Right atrium auricular region (tissue), 2 donors: ENCODE measurements around the gene CD58. TPM values are rescaled to one million over a fixed set of nuclear protein-coding genes. Genes with fewer than 3 reads are reported as not detected.
"Not testable (repeated sequence)": the region's sequence is repeated elsewhere in the genome, so short reads cannot be mapped to it uniquely, and the experiment has no call there.

Experiments
- DNase-seq: peaks from one replicate; pipeline ENCODE4 v3.0.0-alpha.2; 2019; ENCODE audit warnings: low spot score
- H3K27ac ChIP-seq, 2 donors: fragments of 200-600 bp; sonication (generic); 1 replicate in 1 of 2; 2 replicates in 1 of 2; pipeline ENCODE4 v1.5.1; 2016 to 2019
- H3K27me3 ChIP-seq, 2 donors: fragments of 200-600 bp; sonication (generic); one replicate each; pipeline versions ENCODE4 v1.5.1 to v1.6.0; 2017 to 2019
- H3K36me3 ChIP-seq: fragments of 200-600 bp; sonication (generic); one replicate; pipeline ENCODE4 v1.5.1; 2016
- H3K4me1 ChIP-seq, 2 donors: fragments of 200-600 bp; sonication (generic); one replicate each; pipeline versions ENCODE4 v1.5.1 to v1.6.0; 2017 to 2019
- H3K4me3 ChIP-seq, 2 donors: fragments of 200-600 bp; sonication (generic); 1 replicate in 1 of 2; 2 replicates in 1 of 2; pipeline ENCODE4 v1.5.1; 2017 to 2019; ENCODE audit warnings: mild to moderate bottlenecking in 1 of 2, moderate library complexity in 1 of 2
- H3K9me3 ChIP-seq, 2 donors: fragments of 200-600 bp; sonication (generic); one replicate each; pipeline ENCODE4 v1.5.1; 2019
- CTCF ChIP-seq, 2 donors: fragments of 200-600 bp; sonication (generic); IDR thresholded peaks; one replicate each; pipeline ENCODE4 v1.5.1; 2019; ENCODE audit warnings: antibody characterized with exemption in 2 of 2
- total RNA-seq, 2 donors: library from RNA; depleted of rRNA; stranded (reverse); fragments of >200 nt; gene quantifications; one replicate each; pipeline ENCODE4 v1.1.0, GENCODE V29; 2016

CD58 gene
- total RNA-seq, 2 donors from 2014 or later = 26.4 to 27.4 TPM

GRCh38 chr1:116595065-116595840, 24.4 kb upstream of the CD58 start:
- peak; percentile 19 to 42 for TF ChIP-seq CTCF (IDR thresholded peaks at IDR 0.05)
- not testable (repeated sequence) for H3K27ac ChIP-seq, H3K4me3 ChIP-seq, H3K9me3 ChIP-seq, H3K36me3 ChIP-seq, H3K27me3 ChIP-seq, DNase-seq, H3K4me1 ChIP-seq

GRCh38 chr1:116593977-116594376, 23.2 kb upstream of the CD58 start:
- H3K36me3 ChIP-seq, H3K9me3 ChIP-seq, H3K27me3 ChIP-seq, H3K4me3 ChIP-seq, DNase-seq, H3K4me1 ChIP-seq: not testable (repeated sequence)
- peak overlapping the region; percentile 60 to 74 for H3K27ac ChIP-seq

GRCh38 chr1:116593401-116593800, 22.6 kb upstream of the CD58 start:
- H3K4me3 ChIP-seq, H3K9me3 ChIP-seq, H3K4me1 ChIP-seq, H3K27me3 ChIP-seq, H3K36me3 ChIP-seq, DNase-seq: not testable (repeated sequence)
- H3K27ac ChIP-seq = peak overlapping the region; percentile 60 to 74

- H3K4me1 ChIP-seq, DNase-seq, H3K36me3 ChIP-seq, H3K4me3 ChIP-seq, H3K27me3 ChIP-seq, H3K9me3 ChIP-seq: not testable (repeated sequence)
- H3K27ac ChIP-seq = peak overlapping the region in 1 of 2 donors; percentile 16
Observed at GRCh38 chr1:116591951-116592605, 21.3 kb upstream of the CD58 start.

GRCh38 chr1:116591006-116591950, 20.5 kb upstream of the CD58 start:
- H3K27me3 ChIP-seq, H3K4me3 ChIP-seq, H3K36me3 ChIP-seq, H3K4me1 ChIP-seq, DNase-seq, H3K27ac ChIP-seq, H3K9me3 ChIP-seq: not testable (repeated sequence)

- not testable (repeated sequence) for H3K4me1 ChIP-seq, H3K9me3 ChIP-seq, H3K27ac ChIP-seq, H3K4me3 ChIP-seq, H3K36me3 ChIP-seq, DNase-seq, H3K27me3 ChIP-seq
Observed at GRCh38 chr1:116590359-116591005, 19.7 kb upstream of the CD58 start.

GRCh38 chr1:116589101-116589735, 18.4 kb upstream of the CD58 start:
- H3K9me3 ChIP-seq, H3K27me3 ChIP-seq, H3K27ac ChIP-seq, H3K36me3 ChIP-seq, DNase-seq, H3K4me1 ChIP-seq, H3K4me3 ChIP-seq: not testable (repeated sequence)

GRCh38 chr1:116587501-116588227, 16.8 kb upstream of the CD58 start:
- Histone ChIP-seq H3K27ac (no peak overlapping the region), H3K27me3 (no peaks in the 10 kb centered on the region), H3K9me3 (no peaks in the 10 kb centered on the region), H3K4me1 (no peaks in the 10 kb centered on the region), H3K4me3 (no peak overlapping the region), H3K36me3 (no peaks in the 10 kb centered on the region)
- no peak for DNase-seq
- no peak for TF ChIP-seq CTCF (IDR thresholded peaks at IDR 0.05)
